HG03571 (cell line): Measurements from ENCODE around the gene MEGF11.

ENCODE experiments used
- ATAC-seq: cut with Tn5 transposase; IDR thresholded peaks from one replicate; pipeline ENCODE4 v1.9.1; 2021; ENCODE audit not compliant: unreplicated experiment

Gene MEGF11

GRCh38 chr15:66220601-66221000, 32.9 kb downstream of the MEGF11 start:
- ATAC-seq = no peak

DNA sequence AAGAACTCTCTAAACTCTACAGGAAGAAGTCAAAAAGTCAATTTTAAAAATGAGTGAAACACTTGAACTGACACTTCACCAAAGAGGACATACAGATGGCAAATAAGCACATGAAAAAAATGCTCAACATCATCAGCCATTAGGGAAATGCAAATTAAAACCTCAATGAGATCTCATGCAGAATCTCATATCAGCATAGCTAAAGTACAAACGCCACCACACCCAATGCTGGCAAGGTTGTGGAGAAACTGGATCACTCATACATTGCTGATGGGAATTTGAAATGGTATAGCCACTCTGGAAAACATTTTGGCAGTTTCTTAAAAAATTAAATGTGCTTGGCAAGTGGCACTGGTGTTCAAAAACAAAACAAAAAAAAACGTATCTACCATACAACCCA, 34.2 kb downstream of the MEGF11 start:
- ATAC-seq = no peak

DNA sequence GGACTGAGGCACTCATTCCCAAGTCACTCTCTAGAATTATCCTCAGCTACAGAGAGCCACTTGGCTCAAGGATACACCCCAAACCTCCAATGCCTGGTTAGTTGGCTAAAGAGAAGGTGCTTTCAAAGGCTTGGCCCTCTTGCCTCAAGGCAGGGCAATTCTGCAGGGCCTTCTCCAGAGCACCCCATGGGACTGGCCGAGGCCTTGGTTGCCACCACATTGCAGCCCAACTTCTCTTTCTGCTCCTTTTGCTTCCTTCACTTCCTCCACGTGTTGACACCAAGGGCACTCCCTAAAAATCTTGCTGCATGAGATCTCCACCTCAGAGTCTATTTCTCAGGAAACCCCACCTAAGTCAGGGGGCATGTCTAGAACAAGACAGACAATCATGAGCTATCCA, 36.7 kb downstream of the MEGF11 start:
- ATAC-seq = no peak

GRCh38 chr15:66215811-66216210, 37.7 kb downstream of the MEGF11 start:
- ATAC-seq = no peak

DNA sequence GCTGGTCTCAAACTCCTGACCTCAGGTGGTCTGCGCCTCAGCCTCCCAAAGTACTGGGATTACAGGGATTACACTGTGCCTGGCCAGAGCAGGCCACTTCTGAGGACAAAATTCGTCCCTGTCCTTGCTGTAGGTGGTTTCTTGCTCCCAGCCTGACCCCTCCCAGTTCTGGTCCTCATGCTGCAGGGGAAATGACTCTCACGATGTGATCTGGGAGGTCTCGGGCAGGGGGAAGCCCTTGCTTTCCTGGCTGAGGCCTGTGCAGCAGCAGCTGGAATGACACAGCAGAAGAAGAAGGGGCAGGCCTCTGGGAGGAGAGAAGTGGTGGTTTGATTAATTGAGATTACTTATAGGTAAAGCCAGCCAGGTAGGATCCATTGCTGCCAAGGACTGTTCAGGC, 39.3 kb downstream of the MEGF11 start:
- ATAC-seq = no peak

DNA sequence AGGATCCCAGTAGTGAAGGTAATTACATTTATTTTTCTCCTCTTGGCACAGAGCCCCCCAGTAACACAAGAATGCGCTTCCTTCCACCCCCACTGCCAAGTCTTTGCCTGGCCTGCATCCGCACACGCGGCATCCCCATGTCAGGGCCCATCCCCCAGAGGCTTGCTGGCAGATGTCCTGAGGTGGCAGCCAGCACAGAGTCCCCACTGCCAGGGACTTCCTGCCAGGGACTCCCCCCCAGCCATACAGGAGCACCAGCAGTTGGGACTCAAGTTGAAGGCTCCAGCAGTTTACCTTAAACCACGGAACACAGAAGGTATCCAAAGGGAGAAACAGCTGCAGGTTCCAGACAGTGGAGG, 41.0 kb downstream of the MEGF11 start:
- ATAC-seq = no peak

DNA sequence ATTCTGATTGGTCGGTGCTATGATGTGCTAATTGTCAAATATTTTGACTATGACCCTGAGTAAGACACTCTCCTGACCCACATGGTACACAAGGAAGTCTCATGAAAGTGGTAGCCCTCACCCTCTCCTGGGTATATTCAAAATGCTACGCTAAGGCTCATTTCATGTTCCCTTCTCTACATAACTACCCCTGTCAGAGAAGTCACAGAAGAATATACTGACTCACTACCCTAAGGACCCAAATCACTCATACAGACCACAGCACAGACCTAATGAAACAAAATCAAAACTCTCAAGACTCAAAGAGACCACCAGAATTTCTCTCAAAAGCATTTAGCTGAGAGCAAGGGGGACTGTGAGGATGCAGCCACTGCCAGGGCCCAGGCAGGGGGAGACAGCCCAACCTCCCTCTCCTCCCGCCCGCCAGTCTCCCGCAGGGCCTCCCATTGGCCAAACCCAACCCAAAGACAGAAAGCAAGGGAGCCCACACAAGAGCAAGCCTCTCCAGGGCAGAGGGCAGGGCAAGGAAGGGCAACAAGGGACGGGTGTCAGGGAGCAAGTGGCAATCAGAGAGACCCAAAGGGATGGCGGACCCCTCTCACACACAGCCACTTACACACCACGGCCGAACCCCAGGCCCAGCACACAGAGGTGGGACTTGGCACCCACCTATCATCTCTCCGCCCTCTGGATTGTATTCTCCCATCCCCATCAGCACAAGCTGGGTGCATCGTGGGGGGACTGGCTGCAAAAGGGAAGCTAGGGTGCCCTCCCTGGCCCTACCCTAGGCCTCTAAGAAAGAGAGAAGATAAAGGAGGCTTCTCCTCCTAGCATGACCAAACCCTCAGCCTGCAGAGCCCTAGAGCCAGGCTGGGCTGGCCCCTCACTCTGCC, 41.6 kb downstream of the MEGF11 start:
- ATAC-seq = no peak

DNA sequence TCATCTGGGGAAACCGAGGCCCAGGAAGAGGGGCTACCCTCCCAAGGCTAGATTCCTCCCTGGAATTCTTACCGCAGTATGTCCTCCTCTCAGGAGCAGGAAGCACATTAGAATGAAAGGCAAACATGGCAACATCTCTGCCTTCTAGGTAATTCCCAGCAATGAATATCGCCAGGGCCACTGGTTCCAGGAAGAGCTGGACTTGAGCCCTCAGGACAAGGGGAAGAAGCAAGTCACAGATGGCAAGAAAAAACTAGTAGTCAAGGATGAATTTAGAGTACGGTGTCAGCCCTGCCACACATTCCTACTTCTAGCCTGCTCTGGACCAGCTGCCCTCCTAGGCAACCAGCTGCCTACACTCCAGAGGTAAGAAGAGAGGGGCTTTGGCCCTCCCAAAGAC, 42.9 kb downstream of the MEGF11 start:
- ATAC-seq = no peak

- no peak for ATAC-seq
These were observed 54.8 kb downstream of the MEGF11 start for GRCh38 chr15:66198757-66199156.

- ATAC-seq = no peak
These were observed 56.9 kb downstream of the MEGF11 start for GRCh38 chr15:66196602-66197001.

- no peak for ATAC-seq
These were observed 57.8 kb downstream of the MEGF11 start for GRCh38 chr15:66195621-66196230.

- ATAC-seq = no peak
These were observed 60.5 kb downstream of the MEGF11 start for GRCh38 chr15:66193066-66193465.

GRCh38 chr15:66190746-66191145, 62.8 kb downstream of the MEGF11 start:
- no peak for ATAC-seq

DNA sequence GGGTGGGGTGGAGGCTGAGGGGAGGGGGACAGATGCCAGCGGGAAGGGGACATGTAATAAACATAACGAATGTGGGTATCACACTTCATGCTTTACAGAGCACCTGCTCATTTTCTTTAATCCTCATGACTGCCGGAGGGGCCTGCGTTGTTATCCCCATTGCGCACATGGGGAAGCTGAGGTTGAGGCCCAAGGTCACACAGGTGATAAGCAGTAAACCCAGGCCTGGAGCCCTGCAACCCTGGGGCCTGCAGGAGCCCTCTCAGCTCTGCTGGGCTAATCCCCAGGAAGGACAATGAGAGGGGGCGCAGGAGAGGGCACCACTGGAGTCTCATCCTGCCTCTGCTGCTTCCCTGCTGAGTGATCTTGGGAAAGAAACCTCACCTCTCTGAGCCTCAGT, 64.3 kb downstream of the MEGF11 start:
- no peak for ATAC-seq

DNA sequence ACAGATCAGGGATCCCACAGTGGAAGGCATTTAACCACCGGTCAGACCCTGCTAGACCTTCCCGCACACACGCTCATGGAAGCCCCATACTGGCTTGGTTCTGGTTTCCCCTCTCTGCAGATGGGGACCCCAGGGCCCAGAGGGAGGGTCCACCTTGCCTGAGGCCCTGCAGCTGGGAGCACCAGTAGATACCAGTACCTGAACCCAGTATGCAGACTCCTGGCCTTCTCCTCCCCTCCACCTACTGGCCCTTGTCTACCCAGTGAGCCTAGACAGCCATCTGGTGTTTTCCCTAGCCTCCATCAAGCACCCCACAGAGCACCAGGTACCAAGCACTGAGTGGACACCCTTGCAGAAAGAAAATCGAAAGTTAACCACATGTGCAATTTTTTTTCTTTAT, 65.1 kb downstream of the MEGF11 start:
- no peak for ATAC-seq

- ATAC-seq = no peak
These were observed 66.3 kb downstream of the MEGF11 start for GRCh38 chr15:66187271-66187670.

GRCh38 chr15:66186049-66186825, 67.3 kb downstream of the MEGF11 start:
- ATAC-seq = no peak

DNA sequence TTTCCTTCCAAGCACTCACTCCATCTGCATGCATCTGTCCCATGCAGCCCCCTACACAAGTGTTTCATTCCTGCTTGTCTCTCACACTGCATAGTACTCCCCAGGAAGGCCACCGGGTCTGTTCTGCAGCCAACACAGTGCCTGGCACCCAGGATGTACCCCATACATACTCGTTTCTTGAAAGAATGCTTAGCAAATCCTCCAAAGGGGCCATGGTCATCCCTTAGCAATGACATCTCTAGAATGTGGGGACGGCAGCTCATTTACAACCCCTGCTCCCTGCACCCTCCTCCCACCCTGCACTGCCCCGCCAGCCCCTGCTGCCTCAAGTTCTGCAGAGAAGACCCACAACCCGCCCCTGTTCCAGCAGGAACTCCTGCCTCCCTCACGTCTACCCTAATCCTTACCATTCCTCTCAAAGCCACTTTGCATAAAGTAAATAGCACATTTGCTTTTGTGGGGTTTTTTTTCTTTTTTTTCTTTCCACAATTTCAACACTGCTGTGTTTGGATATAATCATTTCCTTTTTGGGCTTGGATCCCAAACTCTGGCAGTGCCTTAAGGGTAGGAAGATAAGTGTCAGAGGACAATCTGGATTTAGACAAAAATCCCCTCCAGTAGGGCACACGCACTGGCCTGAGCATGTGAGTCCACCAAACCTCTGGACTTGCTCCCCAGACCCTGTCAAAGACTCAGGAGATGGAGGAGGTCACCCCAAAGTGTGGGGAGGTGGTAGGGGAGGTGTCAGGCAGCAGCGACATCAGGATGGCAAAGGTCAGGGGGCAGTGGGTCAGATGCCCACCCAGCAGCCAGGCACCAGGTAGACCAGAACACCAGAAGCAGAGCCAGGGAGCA, 68.4 kb downstream of the MEGF11 start:
- no peak for ATAC-seq

DNA sequence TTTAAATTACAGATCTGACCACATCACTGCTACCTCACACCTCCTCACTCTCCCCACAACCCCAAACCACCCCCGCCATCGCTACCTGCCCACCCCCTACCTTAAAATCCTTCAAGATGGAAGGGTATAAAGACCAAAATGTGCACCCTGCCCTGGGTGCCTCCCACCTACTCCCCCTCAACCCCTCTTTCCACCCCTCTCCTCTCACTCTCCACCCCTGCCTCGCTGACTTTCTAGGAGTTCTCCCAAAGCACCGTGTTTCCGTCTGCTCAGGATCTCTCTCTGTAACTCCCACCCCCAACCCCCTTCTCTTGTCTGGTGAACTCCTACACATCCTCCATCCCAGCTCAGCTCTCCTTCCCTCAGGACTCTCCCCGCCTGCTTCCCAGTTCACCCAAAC, 69.1 kb downstream of the MEGF11 start:
- no peak for ATAC-seq

- ATAC-seq = no peak
These were observed 72.9 kb downstream of the MEGF11 start for GRCh38 chr15:66180531-66181097.

- no peak for ATAC-seq
These were observed 75.0 kb downstream of the MEGF11 start for GRCh38 chr15:66178531-66178910.
